Measurements from ENCODE around the gene SMYD5.

DNA sequence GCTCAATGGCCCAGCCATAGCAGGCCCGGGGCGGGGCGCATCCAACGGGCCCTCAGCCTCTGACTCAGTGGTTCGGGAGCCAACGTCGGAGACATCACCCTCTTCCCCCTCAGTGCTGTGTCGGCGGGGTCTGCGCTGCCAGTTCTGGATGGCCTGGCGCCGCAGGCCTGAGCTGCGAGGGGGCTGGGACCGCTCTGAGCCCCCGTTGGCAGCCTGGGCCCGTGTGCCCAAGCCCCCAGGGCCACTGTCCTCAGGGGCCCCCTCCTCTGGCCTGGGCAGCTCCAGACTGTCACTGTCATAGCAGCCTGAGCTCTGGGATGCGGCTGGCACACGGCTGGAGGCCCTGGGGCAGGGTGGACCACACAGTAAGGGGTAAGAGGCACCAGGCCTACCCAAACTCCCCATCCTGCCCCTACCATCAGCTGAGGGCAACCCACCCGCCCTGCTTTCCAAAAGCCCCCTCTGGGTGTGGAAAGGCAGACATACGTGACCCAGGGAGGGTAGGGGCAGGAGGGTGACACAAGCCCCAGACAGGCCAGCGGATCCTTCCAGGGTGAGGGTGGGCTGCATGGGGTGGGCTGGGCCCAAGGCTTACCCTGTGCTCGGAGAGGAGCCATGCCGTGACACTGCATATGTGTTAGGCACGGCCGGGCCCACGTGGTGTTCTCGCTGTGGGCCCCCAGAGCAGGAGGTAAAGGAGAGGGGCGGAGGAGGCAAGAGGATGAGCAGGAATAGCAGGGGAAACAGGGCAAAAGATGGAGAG lies 51.4 kb downstream of the SMYD5 start:
- TF ChIP-seq EZH2 (IDR thresholded peaks at IDR 0.05): no peak
- TF ChIP-seq FOXP2 (optimal IDR thresholded peaks at IDR 0.05; ENCODE audit: control extremely low read depth, extremely low read length, insufficient read depth): no peak
- no peak for TF ChIP-seq POLR2AphosphoS5 (IDR thresholded peaks at IDR 0.05; ENCODE audit: borderline replicate concordance, low read depth, low read length)

All from SK-N-MC (cell line).